Medulla oblongata (tissue), 1 donor: ENCODE measurements around the gene PLTP.
A peak's percentile ranks its signal among the peaks of the same experiment; 100 is the strongest.

Experiments
- DNase-seq: peaks from one replicate; pipeline ENCODE4 v3.0.0-alpha.2; 2015; ENCODE audit errors: extremely low spot score

Gene PLTP

DNA sequence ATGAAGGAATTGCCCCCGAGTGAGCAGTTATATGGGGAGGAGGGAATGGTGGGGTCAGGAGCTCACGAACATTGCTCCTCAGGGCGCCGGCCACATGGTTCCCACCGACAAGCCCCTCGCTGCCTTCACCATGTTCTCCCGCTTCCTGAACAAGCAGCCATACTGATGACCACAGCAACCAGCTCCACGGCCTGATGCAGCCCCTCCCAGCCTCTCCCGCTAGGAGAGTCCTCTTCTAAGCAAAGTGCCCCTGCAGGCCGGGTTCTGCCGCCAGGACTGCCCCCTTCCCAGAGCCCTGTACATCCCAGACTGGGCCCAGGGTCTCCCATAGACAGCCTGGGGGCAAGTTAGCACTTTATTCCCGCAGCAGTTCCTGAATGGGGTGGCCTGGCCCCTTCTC, 13.7 kb downstream of the PLTP start:
- no peak for DNase-seq

DNA sequence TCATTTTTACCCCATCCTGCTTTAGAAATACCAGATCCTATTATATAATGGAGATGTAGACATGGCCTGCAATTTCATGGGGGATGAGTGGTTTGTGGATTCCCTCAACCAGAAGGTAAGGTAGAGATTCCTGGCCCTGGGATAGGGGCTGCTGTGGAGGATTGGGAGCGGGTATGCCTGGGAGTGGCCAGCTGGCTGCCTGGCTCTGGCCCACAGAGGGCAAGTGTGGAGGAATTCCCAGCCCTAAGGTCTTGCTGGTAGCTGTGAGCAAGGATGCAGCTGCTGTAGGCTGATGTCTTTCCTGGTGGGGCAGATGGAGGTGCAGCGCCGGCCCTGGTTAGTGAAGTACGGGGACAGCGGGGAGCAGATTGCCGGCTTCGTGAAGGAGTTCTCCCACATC, 14.3 kb downstream of the PLTP start:
- DNase-seq, result no peak

DNA sequence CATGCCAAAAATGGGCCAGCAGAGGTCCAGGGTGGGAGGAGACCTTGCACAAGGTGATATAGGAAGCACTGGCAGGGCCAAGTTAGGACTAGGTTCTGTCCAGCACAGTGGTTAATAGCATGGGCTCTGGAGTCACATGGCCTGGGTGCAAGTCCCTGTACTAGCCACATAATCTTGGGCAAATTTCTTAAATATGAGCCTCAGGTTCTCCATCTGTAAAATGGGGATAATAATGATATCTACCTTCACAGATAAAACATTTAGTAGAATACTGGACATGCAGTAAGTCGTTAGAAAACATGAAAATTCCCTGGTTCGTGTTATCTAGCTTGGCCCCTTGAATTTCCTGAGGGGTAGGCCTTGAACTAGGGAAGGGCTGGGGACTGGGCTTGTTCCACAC, 14.7 kb downstream of the PLTP start:
- no peak for DNase-seq

DNA sequence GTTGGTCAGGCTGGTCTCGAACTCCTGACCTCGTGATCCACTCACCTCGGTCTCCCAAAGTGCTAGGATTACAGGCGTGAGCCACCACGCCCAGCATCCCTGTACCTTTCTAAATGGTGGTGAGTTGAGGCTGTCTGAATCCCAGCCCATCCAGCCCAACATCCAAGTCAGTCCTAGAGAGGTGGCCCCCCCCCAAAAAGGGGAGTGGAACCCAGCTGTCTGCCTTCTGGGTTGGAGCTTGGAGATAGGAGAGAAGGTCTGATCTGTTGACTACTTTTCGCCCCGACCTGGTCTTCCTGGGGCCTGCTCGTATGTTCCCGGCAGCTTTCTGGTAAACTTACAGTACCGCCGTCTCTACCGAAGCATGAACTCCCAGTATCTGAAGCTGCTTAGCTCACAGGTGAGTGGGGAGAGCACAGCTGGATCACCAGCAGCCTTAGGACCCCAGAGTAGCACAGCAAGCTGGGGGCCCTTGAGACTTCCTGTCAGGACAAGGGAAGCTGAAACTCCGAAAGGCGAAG, 15.3 kb downstream of the PLTP start:
- DNase-seq, result no peak

DNA sequence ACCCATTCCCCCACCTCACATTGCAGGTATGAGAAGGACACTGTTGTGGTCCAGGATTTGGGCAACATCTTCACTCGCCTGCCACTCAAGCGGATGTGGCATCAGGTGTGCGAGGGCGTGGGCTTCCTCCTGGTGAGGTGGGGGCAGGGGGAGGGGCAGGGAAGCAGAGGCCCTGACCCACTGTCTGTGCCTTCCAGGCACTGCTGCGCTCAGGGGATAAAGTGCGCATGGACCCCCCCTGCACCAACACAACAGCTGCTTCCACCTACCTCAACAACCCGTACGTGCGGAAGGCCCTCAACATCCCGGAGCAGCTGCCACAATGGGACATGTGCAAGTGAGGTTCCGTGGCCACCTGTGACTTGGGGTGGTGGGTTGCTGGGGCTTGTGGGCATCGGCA, 17.2 kb downstream of the PLTP start:
- no peak for DNase-seq

DNA sequence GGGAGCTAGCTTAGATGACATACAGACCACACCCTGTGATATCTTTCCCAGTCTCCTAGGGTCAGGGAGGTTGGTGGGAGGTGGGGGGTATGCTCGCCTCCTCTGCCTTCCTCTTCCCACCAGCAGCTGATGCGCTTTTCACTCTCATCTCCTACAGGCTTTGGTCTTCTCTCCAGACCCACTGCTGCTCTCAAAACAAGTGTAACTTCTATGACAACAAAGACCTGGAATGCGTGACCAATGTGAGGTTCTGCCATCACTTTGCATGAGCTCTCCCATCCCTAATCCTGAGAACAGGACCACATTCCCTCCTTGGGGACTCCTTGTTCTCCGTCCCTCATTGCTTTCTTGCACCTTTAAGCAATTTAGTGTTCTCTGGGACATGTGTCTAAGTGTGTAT, 18.1 kb downstream of the PLTP start:
- no peak for DNase-seq

DNA sequence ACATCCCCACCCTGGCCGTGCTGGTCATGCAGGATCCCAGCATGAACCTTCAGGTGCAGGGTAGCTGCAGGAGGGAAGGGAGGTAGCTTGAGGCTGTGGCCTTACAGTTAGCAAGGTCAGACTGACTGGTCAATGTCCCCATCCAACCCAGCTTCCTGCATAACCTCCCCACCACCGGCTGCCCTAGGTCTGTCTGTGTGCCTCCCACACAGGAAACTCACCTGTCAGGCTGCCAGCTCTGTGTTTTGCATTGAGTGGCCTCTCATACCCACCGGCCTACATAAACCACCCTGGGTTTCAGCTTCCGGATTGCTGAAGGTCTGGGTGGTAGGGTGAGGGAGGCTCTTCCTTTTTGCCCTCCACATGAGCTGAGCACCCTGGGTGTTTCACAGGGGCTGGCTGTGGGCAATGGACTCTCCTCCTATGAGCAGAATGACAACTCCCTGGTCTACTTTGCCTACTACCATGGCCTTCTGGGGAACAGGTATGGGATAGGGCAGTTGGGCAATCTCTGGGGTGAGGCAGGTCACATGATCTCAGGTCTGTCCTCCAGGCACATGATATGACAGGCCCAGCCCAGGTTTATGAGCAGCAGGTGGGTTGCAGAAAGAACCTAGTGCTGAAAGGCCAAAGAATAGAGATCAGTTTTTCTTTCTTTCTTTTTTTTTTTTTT, 19.0 kb downstream of the PLTP start:
- DNase-seq, result no peak

DNA sequence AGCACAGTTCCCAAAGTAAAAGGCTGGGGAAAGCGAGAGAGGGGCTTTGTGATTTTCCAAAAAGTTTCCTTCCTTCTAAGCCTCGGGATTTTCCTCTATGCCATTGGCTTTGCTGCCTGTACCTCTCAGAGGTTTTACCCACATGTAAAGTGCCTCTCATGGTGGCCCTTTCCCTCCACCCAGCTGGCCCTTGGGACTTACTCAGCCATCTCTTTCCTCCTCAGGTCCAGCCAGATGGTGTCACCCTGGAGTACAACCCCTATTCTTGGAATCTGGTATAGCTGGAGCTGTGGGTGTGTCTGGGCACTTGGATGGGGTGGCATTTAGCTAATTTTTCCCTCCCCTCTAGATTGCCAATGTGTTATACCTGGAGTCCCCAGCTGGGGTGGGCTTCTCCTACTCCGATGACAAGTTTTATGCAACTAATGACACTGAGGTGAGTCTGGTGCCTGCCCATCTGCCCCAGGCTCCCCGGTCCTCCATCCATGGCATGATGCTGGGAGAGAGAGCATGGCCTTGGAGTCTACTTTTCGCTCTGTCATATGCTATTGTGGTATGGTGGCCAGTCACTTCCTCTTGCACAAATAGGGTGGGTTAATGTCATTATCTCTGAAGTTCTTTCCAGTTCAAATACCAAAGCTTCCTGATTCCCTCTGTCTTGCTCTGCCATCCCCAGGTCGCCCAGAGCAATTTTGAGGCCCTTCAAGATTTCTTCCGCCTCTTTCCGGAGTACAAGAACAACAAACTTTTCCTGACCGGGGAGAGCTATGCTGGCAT, 19.7 kb downstream of the PLTP start:
- DNase-seq, result peak; percentile 17

DNA sequence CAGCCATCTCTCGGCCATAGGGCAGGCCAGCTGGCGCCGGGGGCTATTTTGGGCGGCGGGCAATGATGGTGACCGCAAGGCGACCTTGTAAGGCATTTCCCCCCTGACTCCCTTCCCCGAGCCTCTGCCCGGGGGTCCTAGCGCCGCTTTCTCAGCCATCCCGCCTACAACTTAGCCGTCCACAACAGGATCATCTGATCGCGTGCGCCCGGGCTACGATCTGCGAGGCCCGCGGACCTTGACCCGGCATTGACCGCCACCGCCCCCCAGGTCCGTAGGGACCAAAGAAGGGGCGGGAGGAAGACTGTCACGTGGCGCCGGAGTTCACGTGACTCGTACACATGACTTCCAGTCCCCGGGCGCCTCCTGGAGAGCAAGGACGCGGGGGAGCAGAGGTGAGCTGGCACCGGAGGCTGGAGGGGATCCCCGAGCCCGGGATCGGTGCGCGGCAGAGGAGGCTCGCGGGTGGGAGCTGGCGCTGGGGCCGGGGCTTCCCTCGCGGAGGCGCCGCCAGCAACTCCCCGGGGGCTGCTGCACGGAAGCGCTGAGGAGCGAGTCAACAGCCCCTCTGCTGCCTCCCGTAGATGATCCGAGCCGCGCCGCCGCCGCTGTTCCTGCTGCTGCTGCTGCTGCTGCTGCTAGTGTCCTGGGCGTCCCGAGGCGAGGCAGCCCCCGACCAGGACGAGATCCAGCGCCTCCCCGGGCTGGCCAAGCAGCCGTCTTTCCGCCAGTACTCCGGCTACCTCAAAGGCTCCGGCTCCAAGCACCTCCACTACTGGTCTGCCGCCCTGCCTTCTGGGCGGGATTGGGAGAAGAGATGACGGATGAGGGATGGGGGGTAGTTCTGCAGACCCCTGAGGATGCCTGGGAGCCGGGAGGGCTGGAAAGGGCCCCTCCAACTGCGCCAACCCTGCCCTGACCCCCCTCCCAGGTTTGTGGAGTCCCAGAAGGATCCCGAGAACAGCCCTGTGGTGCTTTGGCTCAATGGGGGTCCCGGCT, 20.7 kb downstream of the PLTP start, which contains the start of the genes CTSA and NEURL2:
TSS of gene CTSA (plus strand) at position 351 of the 999 bp plus-strand sequence. CDS start at position 585, 234 bp downstream.
TSS of gene NEURL2 (minus strand) at position 224 of the 999 bp plus-strand sequence. CDS start at position 7, 217 bp downstream.
- DNase-seq, result peak; percentile 94

DNA sequence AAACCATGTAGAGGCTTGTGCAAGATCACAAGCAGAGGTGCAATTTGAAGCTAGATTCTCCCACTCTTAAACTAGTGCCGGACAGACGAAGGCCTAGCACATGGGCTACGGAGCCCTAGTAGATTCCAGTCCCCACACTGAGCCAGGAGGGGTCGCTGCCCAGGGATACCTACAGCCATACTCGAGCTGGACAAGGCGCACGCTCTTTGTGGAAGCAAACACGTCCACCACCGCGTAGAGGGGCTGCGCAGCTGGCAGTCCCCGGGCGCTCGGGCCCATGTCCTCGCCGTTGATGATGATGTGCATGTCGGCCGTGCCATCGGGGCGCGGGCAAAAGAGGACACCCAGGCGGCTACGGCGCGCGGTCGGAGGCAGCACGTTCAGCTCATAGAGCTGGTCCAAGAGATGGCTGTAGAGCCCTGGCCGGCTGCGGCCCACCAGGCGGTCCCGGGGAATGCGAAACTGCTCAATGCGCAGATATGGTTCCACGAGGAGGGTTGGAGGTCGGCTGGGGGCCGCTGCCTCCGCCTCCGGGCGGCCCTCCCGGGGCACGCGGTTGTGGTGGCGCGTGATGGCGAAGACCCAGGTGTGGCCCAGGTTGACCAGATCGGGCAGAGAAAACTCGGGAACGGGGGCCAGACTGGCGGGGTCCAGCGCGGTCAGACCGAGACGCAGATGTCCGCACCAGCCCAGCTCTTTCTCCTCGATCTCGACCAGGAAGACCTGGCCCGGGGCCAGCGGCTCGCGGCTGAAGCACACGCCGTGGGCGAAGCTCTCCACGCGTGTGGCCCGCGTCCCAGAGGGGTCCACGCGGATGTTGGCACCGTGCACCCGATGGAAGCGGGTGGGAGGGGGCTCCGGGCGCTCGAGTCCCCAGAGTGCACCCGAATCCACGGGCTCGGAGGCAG, 21.6 kb downstream of the PLTP start:
- peak; percentile 76 for DNase-seq

DNA sequence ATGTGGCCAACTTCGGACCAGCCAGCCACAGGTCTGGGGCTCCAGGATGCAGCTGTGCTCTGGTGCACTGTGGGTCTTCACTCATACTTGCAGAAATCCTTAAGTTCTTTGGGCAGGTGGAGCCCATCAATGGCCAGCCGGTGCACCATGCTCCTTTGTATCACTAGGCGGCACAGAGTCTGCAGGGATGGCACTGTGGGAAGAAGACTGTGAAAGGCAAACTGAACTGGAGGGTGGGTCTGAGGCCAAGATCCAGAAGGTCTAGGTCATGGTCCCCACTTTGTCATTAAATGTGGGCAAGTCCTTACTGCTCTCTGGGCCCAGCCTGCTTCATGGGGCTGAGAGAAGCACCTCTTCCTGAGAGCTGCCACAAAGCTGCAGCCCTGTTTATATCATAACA, 23.3 kb downstream of the PLTP start:
- DNase-seq, result no peak

DNA sequence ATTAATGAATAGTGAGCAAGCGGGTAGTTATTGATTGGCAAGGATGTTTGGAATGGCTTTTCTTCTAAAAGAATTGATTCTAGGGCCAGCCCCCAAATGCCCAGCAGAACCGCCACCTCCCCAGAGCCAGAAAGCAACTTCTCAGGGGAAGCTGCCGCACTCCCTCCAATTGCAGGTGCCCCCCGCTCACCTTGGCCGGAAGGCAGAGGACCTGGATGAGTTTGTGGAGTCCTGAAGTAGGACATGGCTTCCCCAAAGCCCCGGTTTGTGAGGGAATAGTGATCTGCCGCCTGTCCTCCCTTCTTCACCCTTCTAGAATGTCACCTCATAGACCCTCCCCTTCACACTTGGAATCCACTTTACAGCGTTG, 24.6 kb downstream of the PLTP start, which contains the start of gene SPATA25:
TSS of gene SPATA25 (minus strand) at position 277 of the 370 bp plus-strand sequence. CDS start at position 245, 32 bp downstream.
- no peak for DNase-seq

DNA sequence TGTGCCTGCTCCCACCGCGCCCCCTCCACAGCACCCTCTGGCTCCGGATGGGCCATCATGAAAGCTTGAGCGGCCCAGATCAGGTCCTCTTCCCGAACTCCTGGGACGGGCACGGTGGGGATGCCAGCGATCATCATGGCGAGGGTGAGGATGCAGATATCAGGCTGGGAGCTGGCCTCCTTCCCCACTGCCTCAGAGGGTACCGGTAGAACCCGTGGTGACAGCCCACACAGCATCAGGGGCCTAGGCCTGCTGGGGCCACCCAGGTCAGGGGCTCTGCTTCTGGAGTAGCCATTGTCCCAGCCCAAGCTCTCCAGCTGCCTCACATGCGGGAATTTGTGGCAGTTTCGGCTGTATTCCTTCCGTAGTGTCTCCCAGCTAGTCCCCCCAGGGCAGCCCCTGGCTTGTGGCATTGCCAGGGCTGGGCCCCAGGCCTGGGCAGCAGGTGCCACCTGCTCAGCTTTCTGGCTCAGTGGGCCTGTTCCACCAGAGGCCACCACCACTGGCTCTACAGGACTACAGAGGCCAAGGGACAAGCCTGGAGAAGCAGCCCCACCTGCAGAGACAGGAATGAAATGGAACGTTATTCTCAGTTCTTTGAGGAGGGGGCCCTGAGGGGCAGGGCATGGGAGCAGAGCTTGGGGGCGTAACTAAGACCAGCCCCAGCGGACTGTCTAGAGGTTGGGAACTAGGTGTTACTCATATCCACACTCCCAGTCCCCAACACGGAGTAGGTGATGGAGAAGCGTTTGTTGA, 25.2 kb downstream of the PLTP start:
- no peak for DNase-seq

DNA sequence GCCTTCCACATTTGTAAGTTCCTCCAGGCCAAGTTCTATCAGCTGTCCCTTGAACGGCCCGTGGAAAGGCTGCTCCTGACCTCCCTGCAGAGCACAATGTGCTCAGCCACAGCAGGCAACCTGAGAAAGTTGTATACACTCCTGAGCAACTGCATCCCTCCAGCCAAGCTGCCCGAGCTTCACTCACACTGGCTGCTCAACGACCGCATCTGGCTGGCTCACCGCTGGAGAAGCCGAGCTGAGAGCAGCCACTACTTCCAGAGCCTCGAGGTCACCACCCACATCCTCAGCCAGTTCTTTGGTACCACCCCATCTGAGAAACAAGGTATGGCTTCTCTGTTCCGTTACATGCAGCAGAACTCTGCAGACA, 28.9 kb downstream of the PLTP start:
- DNase-seq, result no peak

DNA sequence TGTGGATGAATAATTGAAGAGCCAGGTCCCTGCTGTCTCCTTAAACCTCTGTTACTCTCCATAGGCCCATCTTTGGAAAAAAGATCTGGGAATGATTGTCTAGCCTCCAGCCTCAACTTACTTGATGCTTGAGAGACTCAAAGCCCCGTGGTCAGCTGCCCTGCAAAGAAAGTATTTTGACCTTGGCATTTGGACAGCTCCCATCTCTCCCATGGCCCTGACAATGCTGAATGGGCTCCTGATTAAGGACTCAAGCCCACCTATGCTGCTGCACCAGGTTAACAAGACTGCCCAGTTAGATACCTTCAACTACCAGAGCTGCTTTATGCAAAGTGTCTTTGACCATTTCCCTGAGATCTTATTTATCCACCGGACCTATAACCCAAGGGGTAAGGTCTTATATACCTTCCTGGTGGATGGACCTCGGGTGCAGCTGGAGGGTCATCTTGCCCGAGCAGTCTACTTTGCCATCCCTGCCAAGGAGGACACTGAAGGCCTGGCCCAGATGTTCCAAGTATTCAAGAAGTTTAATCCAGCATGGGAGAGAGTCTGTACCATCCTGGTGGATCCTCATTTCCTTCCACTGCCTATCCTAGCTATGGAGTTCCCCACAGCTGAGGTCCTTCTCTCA, 29.4 kb downstream of the PLTP start:
- DNase-seq, result no peak

DNA sequence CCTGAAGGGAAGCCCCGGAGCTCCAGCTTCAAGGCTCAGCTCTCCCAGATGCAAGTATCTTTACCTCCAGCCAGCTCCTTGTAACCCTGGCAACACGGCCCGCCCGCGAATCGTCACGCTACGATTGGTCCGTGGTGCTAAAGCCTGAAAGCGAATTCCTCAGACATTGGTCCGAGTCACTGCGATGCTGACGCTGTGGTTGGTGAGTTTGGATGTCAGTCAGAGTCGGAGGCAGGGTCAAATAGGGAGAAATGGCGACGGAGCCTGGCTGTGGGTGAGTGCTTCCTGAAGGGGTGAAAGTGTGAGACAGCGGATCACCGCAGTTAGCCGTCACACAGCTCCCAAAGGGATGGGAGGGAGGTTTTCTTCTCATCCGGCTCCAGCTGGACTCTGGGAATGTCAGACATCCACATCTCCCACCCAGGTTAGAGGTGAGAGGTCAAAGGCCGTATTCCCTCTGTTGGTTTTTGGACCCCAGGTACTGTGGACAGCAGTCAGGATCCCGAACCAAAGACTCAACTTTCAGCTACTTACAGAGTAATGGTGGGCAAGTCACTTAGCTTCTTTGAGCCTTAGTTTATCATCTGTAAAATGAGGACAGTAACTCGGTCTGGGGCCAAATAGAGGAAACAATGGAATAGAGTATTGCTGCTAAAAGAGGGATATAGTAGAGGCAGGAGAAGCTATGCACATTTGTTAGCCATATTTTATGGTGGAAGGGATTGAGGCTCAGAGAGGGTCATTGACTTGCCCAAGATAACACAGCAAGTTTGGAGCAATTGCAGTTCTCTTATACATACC, 30.8 kb downstream of the PLTP start, which contains the start of gene ZSWIM1:
TSS of gene ZSWIM1 (plus strand) at position 240 of the 801 bp plus-strand sequence. CDS start 1,366 bp downstream, outside the sequence.
- DNase-seq, result peak; percentile 100

DNA sequence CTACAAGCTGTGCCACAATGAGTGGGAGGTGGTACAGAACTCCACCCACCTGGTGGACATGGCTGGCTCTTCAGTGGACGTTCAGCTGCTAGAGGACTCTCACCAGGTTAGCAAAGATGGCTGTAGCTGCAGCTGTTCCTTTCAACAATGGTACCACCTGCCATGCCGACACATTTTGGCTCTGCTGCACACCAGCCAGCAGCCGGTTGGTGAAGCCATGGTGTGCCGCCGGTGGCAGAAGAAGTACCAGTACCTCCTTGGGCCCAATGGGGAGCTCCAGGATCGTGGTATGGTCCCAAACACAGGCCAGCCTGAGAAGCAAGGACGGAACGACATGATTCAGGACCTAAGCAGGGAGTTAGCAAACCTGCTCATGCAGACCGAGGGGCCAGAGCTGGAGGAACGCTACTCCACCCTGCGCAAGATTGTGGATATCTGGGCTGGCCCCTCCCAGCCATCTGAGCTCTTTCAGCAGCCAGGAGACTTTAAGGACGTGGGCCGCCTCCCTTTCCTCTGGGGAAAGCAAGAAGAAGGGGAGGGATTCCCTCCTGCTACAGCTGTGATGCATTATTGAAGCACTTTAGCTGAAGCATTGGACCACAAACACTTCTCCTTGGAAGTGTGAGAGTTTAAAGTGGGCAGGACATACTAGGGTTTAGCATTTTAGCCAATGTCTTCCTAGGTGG, 33.7 kb downstream of the PLTP start:
- no peak for DNase-seq

DNA sequence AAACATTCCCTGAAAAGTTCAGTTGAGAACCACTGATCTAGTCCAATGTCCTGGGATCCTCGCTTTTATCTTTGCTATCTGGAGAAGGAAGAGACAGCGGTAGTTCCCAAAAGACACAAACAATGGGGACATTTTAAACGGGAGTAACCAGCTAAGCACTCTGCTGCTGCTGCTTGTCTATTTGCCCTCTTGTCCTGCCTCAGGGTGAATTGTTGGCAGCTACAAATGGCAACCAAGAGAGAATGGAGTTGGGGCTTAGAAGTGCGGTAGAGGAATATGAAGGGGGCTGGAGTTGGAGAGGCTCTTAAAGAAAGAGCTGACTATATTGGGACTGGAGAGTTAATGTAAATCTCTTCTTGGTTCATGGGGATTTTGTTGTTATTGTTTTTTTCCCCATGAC, 37.4 kb downstream of the PLTP start:
- no peak for DNase-seq
